GM21381 (cell line): ENCODE data around the gene KRTAP9-2.
"Not testable (repeated sequence)": the region's sequence is repeated elsewhere in the genome, so short reads cannot be mapped to it uniquely, and the experiment has no call there.

Source experiments
- ATAC-seq: cut with Tn5 transposase; IDR thresholded peaks from one replicate; pipeline ENCODE4 v1.9.1; 2021; ENCODE audit warnings: mild to moderate bottlenecking, moderate library complexity; ENCODE audit not compliant: unreplicated experiment

KRTAP9-2 gene

DNA sequence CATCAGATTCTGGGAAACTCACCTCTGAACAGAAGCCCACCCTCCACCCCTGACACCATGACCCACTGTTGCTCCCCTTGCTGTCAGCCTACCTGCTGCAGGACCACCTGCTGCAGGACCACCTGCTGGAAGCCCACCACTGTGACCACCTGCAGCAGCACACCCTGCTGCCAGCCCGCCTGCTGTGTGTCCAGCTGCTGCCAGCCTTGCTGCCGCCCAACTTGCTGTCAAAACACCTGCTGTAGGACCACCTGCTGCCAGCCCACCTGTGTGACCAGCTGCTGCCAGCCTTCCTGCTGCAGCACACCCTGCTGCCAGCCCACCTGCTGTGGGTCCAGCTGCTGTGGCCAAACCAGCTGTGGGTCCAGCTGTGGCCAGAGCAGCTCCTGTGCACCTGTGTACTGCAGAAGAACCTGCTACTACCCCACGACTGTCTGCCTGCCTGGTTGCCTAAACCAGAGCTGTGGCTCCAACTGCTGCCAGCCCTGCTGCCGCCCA lies at the start of gene KRTAP9-2:
Gene KRTAP9-2 (plus strand): TSS at position 51 of the 498 bp plus-strand sequence. CDS start 7 bp downstream, at position 58.
- ATAC-seq, result not testable (repeated sequence)

- ATAC-seq, result no peak
Measured at GRCh38 chr17:41176744-41177387, 49.6 kb upstream of the KRTAP9-2 start.

GRCh38 chr17:41177727-41178271 lies 48.6 kb upstream of the KRTAP9-2 start, which contains the start of gene KRTAP4-2:
Gene KRTAP4-2, minus strand, starts transcription at chr17:41178221. Its CDS starts 57 bp downstream, at chr17:41178164.
- no peak for ATAC-seq

- no peak for ATAC-seq
Measured at GRCh38 chr17:41178341-41178740, 48.1 kb upstream of the KRTAP9-2 start.

GRCh38 chr17:41178843-41179616 lies 47.4 kb upstream of the KRTAP9-2 start:
- ATAC-seq, result no peak

DNA sequence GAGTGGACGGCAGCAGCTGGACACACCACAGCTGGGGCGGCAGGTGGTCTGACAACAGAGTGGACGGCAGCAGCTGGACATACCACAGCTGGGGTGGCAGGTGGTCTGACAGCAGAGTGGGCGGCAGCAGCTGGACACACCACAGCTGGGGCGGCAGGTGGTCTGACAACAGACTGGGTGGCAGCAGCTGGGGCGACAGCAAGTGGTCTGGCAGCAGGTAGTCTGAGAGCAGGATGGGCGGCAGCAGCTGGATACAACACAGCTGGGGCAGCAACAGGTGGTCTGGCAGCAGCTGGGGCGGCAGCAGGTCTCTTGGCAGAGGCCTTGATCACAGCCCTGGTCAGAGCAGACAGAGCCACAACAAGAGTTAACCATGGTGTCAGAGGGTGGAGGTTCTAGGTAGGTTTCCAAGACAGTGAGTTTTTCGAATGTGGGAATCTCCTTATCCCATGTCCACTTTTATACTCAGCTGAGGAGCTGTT lies 41.9 kb upstream of the KRTAP9-2 start, which contains the start of gene KRTAP4-1:
Gene KRTAP4-1 (minus strand): TSS at position 432 of the 482 bp plus-strand sequence. CDS start 57 bp downstream, at position 375.
- no peak for ATAC-seq

DNA sequence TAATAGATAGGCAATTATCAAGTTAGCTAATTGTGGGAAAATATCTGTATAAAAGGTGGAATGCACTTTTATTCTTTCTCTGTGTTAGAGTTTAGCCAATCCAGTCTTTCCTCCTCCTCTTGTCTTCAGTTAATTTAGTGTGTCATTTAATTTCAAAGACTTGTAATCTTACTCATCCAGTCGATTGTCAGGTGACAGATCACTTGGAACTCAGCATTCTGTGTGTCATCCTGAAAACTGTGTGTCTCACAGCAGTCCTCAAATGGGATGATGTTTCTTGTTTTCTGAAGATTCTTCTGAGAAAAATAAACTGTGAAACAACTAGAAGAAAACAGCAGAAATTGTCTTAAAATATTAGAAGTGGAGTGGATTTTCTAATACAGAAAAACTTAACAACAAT lies 41.4 kb upstream of the KRTAP9-2 start:
- ATAC-seq, result no peak

DNA sequence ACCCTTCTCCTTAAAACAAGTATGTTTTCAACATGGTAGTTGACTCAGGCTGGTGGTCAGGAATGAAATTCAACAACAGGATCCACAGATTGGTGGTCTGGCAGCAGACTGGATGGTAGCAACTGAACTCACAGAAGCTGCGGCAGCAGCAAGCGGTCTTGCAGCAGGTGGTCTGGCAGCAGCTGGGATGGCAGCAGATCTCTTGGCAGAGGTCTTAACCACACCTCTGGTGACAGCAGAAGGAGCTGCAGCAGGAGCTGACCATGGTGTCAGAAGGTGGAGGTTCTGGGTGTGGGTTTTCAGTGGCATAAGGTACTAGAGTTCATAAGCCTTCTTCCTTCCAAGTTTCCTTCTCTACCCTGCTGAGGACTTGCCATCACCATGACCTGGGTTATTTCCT lies 39.6 kb upstream of the KRTAP9-2 start:
- ATAC-seq, result no peak

GRCh38 chr17:41189837-41190318 lies 36.6 kb upstream of the KRTAP9-2 start, which contains the start of gene KRTAP9-1:
Gene KRTAP9-1, plus strand, starts transcription at chr17:41189887. Its CDS starts 0 bp downstream, at chr17:41189887.
- not testable (repeated sequence) for ATAC-seq

- no peak for ATAC-seq
Measured at GRCh38 chr17:41190328-41190727, 36.1 kb upstream of the KRTAP9-2 start.

GRCh38 chr17:41196068-41196467 lies 30.4 kb upstream of the KRTAP9-2 start:
- no peak for ATAC-seq

DNA sequence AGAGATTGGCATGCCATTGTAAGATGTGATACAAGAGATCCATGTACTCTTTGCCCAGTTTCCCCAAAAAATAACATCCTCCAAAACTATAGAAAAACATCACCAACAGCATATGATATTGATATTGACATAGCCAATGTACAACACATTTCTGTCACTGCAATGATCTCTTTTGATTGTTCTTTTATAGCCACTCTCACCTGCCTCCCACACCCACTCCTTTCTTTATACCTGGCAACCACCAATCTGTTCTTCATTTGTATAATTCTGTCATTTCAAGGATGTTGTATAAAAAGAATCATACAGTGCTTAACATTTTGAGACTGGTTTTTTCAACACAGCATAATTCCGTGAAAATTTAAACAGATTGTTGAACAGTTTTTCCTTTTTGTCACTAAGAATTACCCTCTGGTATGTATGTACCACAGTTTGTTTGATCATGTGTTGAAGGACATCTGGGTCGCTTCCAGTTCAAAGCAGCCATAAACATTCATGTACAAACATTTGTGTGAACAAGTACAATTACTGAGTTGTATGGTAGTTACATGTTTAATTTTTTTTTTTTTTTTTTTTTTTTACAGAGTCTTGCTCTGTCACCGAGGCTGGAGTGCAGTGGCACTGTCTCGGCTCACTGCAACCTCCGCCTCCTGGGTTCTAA lies 26.9 kb upstream of the KRTAP9-2 start:
- no peak for ATAC-seq

- no peak for ATAC-seq
Measured at GRCh38 chr17:41211845-41212466, 14.5 kb upstream of the KRTAP9-2 start.

GRCh38 chr17:41212524-41213169 lies 13.8 kb upstream of the KRTAP9-2 start:
- no peak for ATAC-seq

- ATAC-seq, result no peak
Measured at GRCh38 chr17:41215681-41216080, 10.8 kb upstream of the KRTAP9-2 start.

DNA sequence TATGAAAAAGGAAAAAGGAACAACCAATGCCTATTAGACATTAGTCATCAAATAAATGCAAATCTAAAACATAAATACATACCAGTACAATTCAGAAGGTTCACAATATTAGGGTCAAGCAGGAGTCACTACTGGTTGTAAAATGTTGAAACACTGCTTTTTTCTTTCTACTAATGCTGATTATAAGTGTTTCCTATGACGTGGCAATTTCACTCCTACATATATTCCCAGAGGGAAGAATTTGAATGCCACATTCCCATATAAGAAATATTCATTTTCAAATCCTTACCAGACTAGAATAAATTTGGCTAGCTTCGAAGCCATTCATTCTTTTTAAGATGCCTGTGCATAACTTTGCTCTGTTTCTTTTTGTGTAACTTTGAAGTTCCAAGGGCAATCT lies 2.6 kb upstream of the KRTAP9-2 start:
- no peak for ATAC-seq

- ATAC-seq, result no peak
Measured at GRCh38 chr17:41226051-41226450, 397 bp upstream of the KRTAP9-2 start.

- no peak for ATAC-seq
Measured at GRCh38 chr17:41230094-41230493, 3.6 kb downstream of the KRTAP9-2 start.

- no peak for ATAC-seq
Measured at GRCh38 chr17:41231731-41232130, 5.3 kb downstream of the KRTAP9-2 start.
